IPS-11a (cell line): ENCODE results near the gene FAM117B.
"Not testable (repeated sequence)": the region's sequence is repeated elsewhere in the genome, so short reads cannot be mapped to it uniquely, and the experiment has no call there.

Experiments
- H3K4me3 ChIP-seq: one replicate; pipeline ENCODE4 v1.5.1; 2013; ENCODE audit warnings: low read depth, low read length, control low read depth

FAM117B gene

DNA sequence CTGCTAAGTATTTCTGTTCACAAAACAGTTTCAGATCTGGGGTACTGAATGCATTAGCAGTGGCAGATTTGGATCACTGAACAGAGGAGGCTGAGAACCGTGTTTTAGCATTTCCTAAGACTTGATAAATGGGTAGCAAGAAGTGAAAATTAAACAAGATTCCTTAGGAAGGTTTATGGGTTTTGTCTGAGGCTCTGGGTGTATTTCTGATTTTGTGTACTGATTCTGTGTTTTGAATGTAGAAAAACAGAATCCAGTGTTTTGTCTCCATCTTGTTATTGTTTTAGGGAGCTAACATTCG, 1.4 kb downstream of the FAM117B start:
- peak overlapping the region; percentile 66 for H3K4me3 ChIP-seq

DNA sequence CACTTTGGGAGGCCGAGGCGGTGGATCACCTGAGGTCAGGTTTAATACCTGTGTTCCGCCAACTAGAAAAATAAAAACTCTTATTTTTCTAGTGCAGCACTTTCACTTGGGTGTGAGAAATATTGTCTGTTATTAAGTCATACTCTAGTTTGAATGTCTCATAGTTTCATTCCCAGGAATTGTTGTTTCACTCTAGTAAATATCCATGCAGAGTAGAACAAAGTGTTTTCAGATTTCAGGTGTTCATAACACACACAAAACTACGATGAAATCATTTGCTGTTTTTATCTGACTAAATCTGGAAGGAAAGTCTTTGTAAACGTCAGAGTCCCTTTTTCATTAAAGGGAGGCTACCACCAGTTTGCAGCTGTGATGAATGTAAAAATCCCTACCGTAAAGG, 4.0 kb downstream of the FAM117B start:
- no peak overlapping the region for H3K4me3 ChIP-seq

DNA sequence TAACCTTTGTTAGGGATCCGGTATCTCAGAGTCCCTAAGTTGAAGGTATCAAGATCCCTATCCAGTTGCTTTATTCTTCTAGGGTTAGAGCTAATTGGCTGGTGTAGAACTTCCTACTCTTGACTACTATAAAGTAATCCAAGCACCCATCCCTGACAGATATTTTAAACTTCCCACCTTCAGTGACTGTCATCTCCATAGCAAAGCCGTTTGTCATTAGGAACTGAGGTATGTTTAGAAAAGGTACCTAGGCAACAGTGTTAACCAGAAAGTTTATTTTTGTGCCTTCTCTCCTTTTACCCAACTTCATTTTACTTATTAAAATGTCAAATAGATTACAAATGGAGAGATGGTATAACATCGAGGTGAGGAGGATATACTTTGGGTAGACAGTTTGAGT, 4.5 kb downstream of the FAM117B start:
- H3K4me3 ChIP-seq: no peak overlapping the region

DNA sequence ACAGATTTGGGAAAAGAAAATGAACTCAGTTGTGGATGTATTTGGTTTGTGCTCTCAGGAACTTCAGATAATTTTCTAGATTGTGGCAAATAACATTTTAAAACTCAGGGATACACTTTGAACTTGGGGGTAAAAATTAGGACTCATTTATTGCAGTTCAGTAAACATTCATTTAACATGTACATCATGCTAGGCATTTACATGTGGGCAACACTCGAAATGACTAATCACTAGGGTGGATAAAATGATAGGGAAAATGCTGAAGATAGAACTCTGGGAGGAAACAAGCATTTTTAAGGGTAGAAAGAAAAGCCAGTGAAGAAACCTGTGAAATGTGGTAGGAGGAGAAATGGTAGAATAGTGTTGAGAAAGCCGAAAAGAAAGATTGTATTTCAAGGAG, 7.8 kb downstream of the FAM117B start:
- H3K4me3 ChIP-seq: no peak overlapping the region

DNA sequence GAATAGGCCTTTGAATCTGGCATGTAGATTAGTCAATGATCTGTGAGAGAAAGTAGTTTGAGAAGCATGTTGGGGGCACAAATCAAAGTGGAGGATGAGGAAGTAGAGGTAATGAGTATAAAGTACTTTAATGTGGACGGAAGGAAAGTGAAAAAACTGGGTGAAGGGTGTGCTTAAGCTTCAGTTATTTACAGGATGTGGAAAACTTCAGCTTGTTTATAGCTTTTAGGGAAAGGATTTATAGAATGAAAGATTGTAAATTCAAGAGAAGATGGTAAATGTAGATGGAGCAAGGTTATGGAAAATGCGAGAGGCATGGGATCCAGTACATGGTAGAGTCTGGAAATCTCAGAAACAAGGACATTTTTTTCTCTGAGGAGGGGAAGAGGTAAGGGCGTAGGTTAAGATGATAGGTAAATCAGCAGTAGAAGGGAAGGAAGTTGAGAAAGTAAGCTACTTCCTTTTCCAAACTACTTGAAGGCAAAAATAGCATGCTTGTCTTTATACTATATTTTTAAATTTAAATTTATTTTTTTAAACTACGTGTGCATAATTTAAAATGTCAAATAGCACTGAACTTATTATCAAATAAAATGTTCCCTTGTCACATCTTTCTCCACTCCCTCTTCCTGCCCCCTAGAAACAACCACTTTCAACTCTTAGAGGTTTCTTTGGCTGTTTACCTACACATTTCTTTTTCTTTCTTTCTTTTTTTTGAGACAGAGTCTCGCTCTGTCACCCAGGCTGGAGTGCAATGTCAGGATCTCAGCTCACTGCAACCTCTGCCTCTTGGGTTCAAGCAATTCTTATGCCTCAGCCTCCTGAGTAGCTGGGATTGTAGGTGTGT, 8.5 kb downstream of the FAM117B start:
- H3K4me3 ChIP-seq: no peak overlapping the region

DNA sequence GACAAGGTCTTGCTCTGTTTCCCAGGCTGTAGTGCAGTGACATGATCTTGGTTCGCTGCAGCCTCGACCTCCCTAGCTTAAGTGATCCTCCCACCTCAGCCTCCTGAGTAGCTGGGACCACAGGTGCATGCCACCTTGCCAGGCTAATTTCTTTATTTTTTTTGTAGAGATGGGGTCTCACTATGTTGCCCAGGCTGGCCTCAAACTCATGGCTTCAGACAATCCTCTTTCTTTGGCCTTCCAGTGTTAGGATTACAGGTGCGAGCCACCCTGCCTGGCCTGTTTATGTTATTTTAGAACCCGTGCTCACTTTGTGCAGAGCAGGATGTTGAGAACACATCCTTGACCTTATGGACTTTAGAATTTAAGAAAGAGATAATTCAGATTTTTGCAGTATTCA, 17.4 kb downstream of the FAM117B start:
- H3K4me3 ChIP-seq: no peak overlapping the region

DNA sequence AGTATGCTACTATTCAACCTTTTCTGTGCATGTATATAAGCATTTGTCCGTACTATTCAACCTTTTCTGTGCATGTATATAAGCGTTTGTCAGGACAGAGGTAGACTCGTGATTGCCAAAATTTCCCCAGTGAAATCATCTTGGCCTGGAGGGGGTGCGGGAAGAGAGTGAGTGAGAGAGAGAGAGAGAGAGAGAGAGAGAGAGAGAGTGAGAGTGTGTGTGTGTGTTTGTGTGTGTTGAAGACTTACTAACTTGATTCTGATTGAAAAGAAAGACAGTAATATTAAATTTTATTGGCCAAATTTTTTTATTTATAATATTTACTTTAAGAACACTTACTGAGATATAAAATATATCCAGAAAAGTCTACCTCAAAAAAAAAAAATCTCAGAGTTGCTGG, 19.1 kb downstream of the FAM117B start:
- H3K4me3 ChIP-seq: no peak overlapping the region

DNA sequence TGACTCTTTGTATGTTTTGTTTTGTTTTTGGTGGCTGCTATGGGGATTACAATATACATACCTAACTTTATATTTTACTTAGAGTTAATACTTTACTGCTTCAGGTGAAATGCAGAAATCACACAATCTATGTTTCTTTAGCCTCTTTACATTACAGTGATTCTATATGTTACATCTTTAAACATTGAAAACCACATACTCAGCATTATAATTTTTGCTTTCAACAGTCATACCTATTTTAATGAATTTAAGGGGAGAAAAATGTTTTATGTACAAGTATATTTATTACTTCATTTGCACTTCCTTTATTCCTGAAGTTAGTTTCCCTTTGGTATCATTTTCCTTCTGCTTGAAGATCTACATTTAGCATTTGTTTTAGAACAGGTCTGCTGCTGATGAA, 23.1 kb downstream of the FAM117B start:
- H3K4me3 ChIP-seq: no peak overlapping the region

DNA sequence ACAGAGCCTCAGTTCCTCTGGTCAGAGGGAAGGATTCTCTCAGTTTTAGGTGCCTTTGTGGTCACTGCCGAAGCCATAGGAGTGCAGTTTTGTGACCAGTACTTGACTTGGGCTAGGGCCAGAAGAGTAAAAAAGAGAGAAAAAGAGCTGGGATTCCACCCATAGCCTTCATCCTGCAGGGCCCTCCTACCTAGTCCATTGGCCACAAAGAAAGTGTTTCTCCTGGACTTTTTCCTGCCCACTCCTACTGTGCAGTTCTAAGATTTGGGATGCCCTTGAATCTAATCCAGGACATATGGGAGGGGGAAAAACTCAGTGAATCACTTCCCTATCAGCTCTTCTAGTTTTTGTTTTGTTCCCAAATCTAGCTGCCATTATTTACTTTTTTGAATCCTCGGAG, 26.0 kb downstream of the FAM117B start:
- no peak overlapping the region for H3K4me3 ChIP-seq

DNA sequence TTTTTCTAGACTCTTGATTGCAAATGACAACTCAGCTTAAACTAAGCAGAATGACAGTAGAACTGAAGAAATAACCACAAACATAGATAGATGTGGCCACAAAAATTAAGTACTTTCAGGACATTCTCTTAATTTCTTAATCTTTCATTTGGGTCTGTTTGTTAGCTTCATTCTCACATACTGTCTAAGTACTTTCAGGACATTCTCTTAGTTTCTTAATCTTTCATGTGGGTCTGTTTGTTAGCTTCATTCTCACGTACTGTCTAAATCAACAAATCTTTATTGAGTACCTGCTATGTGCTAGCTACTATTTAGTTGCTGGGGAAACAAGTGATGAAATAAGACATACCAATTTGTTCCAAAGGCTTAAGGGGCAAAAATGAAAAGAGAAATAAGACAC, 35.1 kb downstream of the FAM117B start:
- H3K4me3 ChIP-seq: no peak overlapping the region

DNA sequence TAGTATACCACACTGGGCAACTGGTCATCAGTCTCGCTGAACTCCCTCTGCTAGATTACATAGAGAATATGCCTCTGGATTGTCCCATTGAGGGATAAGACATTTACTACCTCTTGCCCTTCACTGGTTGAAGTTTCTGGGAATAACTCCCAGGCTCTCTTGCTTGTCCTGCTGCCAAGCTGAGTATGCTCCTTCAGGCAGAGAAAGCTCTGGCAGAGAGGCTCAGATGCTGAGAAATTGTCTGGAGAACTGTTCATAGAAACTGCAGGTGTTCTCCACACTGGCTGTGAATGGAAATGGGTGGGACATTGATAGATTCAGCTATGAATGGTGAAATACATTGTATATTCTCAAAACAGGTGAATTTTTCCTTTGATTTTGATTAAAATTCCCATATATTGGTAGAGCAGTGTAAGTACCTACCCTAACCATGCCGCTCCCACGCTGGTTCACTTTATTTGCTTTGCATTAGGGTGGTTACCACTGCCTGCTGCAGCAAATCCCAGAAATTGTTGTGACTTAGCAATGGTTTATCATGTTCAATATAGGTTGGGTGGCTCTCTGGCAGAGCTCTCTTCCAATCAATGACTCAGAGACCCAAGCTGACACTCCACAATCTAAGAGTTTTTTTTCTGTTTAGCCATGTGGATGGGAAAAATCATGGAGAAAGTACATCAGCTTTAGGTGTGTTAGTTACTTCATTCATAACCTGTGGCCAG, 36.7 kb downstream of the FAM117B start:
- no peak overlapping the region for H3K4me3 ChIP-seq

DNA sequence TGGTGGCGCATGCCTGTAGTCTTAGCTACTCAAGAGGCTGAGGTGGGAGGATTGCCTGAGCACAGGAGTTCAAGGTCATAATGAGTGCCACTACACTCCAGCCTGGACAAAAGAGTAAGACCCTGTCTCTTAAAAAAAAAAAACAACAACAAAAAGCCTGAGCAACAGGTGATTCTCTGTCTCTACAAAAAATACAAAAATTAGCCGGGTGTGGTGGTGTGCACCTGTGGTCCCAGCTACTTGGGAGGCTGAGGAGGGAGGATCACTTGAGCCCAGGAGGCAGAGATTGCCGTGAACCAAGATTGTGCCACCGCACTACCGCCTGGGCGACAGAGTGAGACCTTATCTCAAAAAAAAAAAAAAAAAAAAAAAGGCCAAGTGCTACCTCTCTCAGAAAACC, 40.3 kb downstream of the FAM117B start:
- H3K4me3 ChIP-seq: not testable (repeated sequence)

DNA sequence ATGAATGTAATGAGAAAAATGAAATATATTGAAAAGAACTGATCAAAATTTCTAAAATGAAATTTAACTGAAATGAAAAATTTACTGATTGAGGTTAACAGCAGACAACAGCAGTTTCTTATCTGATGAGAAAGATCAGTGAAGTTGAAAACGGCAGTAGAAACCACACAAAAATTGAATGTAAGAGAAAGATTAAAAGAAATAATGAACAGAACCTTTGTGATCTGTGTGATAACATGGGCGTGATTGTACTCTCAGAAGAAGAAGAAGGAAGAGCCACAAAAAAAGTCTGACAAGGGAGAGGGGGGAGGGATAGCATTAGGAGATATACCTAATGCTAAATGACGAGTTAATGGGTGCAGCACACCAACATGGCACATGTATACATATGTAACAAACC, 45.2 kb downstream of the FAM117B start:
- no peak overlapping the region for H3K4me3 ChIP-seq

DNA sequence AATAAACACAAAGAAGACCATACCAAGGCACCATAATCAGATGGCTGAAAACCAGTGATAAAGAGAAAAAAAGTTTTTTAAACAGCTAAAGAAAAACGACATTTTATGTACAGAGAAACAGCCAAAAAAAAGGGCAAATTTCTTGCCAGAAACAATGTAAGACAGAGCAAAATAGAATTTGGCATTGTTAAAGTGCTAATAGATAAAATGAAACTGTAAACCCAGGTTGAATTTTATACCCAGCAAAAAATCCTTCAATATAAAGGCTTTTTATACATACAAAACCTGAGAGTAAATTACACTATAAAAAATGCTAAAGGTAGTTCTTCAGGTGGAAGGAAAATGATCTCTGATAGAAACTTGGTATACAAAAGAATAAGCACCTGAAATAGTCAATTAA, 45.7 kb downstream of the FAM117B start:
- H3K4me3 ChIP-seq: no peak overlapping the region

DNA sequence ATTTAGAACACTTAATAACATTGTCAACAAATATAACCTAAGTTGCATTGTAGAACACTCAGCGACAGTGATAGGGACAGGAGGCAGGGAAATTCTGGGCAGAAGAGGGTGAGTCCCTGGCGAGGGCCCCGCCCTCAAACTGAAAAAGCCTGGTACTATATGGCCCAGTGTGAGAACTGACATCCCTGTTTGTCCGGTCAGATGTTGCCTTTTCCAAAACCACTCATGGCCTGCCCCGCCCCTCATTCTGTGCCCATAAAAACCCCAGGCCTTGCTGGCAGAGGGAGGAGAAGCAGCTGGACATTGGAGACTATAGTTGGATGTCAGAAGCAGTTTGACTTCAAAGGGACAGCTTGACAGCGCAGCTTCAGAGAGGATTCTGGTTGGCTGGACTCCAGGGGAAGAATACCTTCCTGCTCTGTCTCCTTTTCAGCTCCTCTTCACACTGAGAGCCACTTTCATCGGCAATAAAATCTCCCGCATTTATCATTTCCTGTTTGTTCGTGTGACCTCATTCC, 47.0 kb downstream of the FAM117B start:
- H3K4me3 ChIP-seq: no peak overlapping the region

DNA sequence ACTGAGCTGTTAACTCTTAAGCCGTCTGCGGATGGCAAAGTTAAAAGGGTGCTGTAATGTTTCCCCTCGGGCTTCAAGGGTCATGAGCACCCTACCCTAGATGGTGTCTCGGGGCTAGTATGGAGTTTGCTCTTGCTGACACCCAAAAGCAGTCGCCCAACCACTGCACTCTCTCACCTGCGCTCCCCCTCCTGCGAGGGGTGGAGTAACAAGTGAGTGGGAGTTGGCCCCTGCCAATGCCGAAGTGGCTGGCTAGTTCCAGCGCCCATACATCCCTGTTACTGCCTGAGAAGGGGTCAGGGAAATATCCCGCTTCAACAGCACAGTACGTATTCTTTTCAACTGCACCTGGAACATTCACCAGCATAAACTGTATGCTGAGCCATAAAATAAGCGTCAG, 47.5 kb downstream of the FAM117B start:
- no peak overlapping the region for H3K4me3 ChIP-seq

DNA sequence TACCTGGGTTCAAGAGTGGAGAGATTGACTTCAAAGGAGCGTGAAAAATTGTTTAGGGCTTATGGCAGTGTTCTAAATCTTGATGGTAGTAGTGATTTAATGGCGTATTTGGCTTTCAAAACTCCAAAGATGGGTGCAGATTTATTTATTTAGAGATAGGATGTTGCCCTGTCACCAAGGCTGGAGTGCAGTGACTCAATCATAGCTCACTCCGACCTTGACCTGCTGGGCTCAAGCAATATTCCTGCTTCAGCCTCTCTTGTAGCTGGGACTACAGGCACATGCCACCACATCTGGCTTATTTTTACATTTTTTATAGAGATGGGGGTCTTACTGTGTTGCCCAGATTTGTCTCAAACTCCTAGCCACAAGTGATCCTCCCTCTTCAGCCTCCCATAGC, 52.5 kb downstream of the FAM117B start:
- no peak overlapping the region for H3K4me3 ChIP-seq

DNA sequence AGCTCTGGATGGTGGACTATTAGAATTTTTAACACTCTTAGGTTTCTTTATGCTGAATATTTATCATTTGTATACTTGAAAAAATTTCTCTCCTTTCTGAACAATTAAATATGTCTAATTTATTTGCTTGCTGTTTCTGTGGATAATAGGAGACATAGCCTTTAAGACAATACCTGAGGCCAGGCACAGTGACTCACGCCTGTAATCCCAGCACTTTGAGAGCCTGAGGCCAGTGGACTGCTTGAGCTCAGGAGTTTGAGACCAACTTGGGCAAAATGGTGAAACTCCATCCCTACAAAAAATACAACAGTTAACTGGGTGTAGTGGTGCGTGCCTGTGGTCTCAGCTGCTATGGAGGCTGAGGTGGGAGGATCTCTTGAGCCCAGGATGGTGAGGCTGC, 54.7 kb downstream of the FAM117B start:
- no peak overlapping the region for H3K4me3 ChIP-seq

DNA sequence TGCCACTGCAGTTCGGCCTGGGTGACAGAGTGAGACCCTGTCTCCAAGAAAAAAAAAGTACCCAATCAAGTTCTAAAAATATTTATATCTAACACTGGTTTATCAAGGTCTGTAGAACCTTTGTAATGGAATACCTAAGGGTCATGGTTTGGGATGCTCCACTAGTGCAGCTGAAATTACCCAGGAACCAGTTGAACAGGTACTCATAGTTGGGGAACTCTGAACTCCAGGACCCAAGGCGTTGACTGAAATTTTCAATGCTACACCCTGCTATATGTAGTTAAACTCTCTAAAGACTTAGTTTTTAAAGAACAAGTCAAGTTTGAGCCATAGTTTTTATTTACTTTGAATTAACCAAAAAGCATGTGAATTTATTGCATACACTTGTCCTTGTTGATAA, 55.1 kb downstream of the FAM117B start:
- H3K4me3 ChIP-seq: no peak overlapping the region

DNA sequence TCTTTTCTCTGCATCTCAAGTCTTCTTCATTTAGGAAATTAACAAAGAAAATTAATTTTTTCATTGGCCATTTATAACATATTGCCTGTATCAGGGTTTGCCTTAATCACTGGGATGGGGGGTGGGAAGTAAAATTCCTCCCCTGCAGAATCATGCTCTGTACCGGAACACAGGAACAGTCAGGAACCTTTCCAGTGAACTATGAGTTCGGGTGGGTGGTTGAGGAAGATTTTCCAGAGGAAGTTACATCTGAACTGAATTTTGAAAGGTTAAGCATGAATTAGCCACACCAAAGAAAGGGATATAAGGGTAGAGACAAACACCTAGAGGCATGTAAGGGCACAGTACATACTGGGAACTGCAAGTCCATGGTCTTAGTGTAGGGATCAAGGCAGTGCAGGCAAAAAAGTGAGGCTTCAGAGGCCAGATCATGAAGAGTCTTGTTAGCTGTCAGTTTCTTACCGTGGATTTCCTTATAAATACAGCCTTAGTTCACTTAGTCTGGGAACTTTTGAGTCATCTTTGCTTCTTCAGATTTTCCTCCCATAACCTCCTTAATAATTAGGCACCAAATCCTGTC, 55.6 kb downstream of the FAM117B start:
- H3K4me3 ChIP-seq: no peak overlapping the region

DNA sequence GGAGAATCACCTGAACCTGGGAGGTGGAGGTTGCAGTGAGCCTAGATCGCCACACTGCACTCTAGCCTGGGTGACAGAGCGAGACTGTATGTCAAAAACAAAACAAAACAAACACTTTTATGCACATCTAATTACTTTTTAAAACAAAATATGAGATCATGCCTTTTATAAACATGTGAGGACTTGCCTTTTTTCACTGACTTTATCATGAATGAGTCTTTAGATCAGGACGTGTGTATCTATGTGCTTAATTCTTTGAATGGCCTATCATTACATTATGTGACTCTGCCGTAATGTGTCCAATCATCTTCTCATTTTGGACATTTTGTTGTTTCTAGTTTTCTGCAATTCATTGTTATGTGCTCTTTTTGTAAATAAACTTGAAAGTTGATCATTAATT, 58.7 kb downstream of the FAM117B start:
- H3K4me3 ChIP-seq: no peak overlapping the region

DNA sequence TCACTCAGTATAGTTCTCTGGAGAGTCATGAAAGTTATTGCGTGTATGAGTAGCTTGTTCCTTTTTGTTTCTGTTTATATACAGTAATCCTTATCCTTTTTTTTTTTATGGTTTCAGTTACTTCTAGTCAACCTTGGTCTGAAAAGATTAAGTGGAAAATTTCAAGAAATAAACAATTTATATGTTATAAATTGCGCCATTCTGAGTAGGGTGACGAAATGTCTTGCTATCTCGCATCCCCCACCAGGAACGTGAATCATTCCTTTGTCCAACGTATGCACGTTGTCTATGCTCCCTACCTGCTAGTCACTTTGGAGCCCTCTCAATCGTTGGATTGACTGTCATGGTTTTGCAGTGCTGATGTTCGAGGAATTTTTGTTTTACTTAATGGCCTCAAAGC, 60.4 kb downstream of the FAM117B start:
- H3K4me3 ChIP-seq: no peak overlapping the region
